ENCODE measurements around the gene AAR2. TPM values are rescaled to one million over a fixed set of nuclear protein-coding genes. Genes with fewer than 3 reads are reported as not detected.

The AAR2 gene
- total and polyA plus RNA-seq, 2 donors from 2014 or later: 27.8 to 29.7 TPM

GRCh38 chr20:36285746-36286447, 49.6 kb downstream of the AAR2 start:
- Histone ChIP-seq H3K36me3 (ENCODE audit: control insufficient read depth in 2 of 3, insufficient read depth in 3 of 3, low read length in 3 of 3) (no peaks in the 10 kb centered on the region), H3K27me3 (ENCODE audit: control insufficient read depth, insufficient read depth, low read length) (no peaks in the 10 kb centered on the region), H3K4me3 (ENCODE audit: low read length in 3 of 3) (no peak overlapping the region), H3K27ac (ENCODE audit: low read depth in 2 of 2, low read length in 2 of 2) (no peak overlapping the region), H3K9me3 (ENCODE audit: control insufficient read depth in 2 of 3, insufficient read depth in 1 of 3, low read length in 3 of 3) (no peaks in the 10 kb centered on the region), H3K9ac (ENCODE audit: low read length in 3 of 3) (no peak overlapping the region), H3K4me1 (ENCODE audit: control insufficient read depth in 2 of 3, insufficient read depth in 2 of 3, low read depth in 1 of 3, low read length in 3 of 3) (no peaks in the 10 kb centered on the region)
- no peak for FAIRE-seq
- TF ChIP-seq CTCF (IDR thresholded peaks at IDR 0.05; ENCODE audit: borderline replicate concordance, extremely low read depth, insufficient read depth): no peak
- no peak for DNase-seq
- intact Hi-C loops (cut with DNase I): no loop called here

GRCh38 chr20:36297656-36298055, 61.4 kb downstream of the AAR2 start:
- DNase-seq (no peak), FAIRE-seq (no peak)
- intact Hi-C loops (cut with DNase I): no loop called here
- Histone ChIP-seq H3K9me3 (ENCODE audit: control insufficient read depth in 2 of 3, insufficient read depth in 1 of 3, low read length in 3 of 3) (no peaks in the 10 kb centered on the region), H3K9ac (ENCODE audit: low read length in 3 of 3) (no peak overlapping the region), H3K27me3 (ENCODE audit: control insufficient read depth, insufficient read depth, low read length) (peaks cover 3% of the 10 kb centered on the region), H3K4me1 (ENCODE audit: control insufficient read depth in 2 of 3, insufficient read depth in 2 of 3, low read depth in 1 of 3, low read length in 3 of 3) (no peaks in the 10 kb centered on the region), H3K36me3 (ENCODE audit: control insufficient read depth in 2 of 3, insufficient read depth in 3 of 3, low read length in 3 of 3) (no peaks in the 10 kb centered on the region), H3K27ac (ENCODE audit: low read depth in 2 of 2, low read length in 2 of 2) (no peak overlapping the region), H3K4me3 (ENCODE audit: low read length in 3 of 3) (no peak overlapping the region)
- TF ChIP-seq CTCF (IDR thresholded peaks at IDR 0.05; ENCODE audit: borderline replicate concordance, extremely low read depth, insufficient read depth): no peak

DNA sequence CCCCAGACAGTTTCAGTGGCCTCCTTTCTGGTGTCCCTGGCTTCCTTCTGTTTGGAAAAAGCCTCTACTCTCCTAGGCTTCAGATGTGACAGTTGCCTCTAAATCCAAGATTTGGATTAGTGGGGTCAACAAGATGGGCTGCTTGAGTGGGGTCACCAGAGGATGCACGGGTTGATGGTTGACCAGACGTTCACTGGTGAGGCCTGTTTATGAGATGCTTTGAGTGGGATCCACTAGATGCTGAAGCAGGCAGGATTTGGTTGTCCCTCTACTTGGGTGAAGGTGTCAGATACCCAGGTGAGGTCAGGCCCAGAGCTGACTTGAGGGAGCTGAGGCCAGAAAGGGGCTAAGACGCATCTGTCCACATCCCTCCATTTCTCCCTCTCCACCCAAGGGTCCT, 61.8 kb downstream of the AAR2 start:
- intact Hi-C loops (cut with DNase I): no loop called here
- TF ChIP-seq CTCF (IDR thresholded peaks at IDR 0.05; ENCODE audit: borderline replicate concordance, extremely low read depth, insufficient read depth): no peak
- Histone ChIP-seq H3K9me3 (ENCODE audit: control insufficient read depth in 2 of 3, insufficient read depth in 1 of 3, low read length in 3 of 3) (no peaks in the 10 kb centered on the region), H3K4me3 (ENCODE audit: low read length in 3 of 3) (no peak overlapping the region), H3K9ac (ENCODE audit: low read length in 3 of 3) (no peak overlapping the region), H3K36me3 (ENCODE audit: control insufficient read depth in 2 of 3, insufficient read depth in 3 of 3, low read length in 3 of 3) (no peaks in the 10 kb centered on the region), H3K4me1 (ENCODE audit: control insufficient read depth in 2 of 3, insufficient read depth in 2 of 3, low read depth in 1 of 3, low read length in 3 of 3) (no peaks in the 10 kb centered on the region), H3K27me3 (ENCODE audit: control insufficient read depth, insufficient read depth, low read length) (peaks cover 7% of the 10 kb centered on the region), H3K27ac (ENCODE audit: low read depth in 2 of 2, low read length in 2 of 2) (no peak overlapping the region)
- DNase-seq (no peak), FAIRE-seq (no peak)
